ENCODE data around the gene TM4SF1. TPM values are rescaled to one million over a fixed set of nuclear protein-coding genes. Genes with fewer than 3 reads are reported as not detected.

Gene TM4SF1
- polyA plus RNA-seq, 1 of the 3 experiments (the other 2 are of a cell fraction) = 209 TPM

- CTCF ChIA-PET = interaction anchor here (2.0 kb wide), 1 partner anchor 118 kb away, joined by 5 read pairs; no protein-coding TSS in a partner anchor
Measured at GRCh38 chr3:149363053-149363452, 14.4 kb downstream of the TM4SF1 start.

More at GRCh38 chr3:149363053-149363452, 14.4 kb downstream of the TM4SF1 start:
- Histone ChIP-seq H3K9me2 (no peaks in the 10 kb centered on the region), H3F3A (replicated peaks; ENCODE audit: insufficient read depth) (peaks cover 15% of the 10 kb centered on the region), H3K27ac (ENCODE audit: low read depth in 2 of 2, low read length in 1 of 2) (no peak overlapping the region), H3K79me2 (ENCODE audit: insufficient read depth) (no peaks in the 10 kb centered on the region), H4K20me1 (ENCODE audit: insufficient read depth) (no peaks in the 10 kb centered on the region), H3K9me3 (no peaks in the 10 kb centered on the region), H3K27me3 (ENCODE audit: insufficient read depth) (no peaks in the 10 kb centered on the region), H3K4me3 (ENCODE audit: low read depth in 2 of 2, low read length in 1 of 2) (no peak overlapping the region), H3K4me1 (ENCODE audit: control insufficient read depth in 1 of 2, insufficient read depth in 2 of 2, low read depth in 1 of 2, low read length in 1 of 2) (0 out of 4 replicates have a peak, but pooled peaks cover 0 to 8% of the 10 kb centered on the region in 2 experiments), H3K36me3 (replicated peaks in 1 of 2; ENCODE audit: control insufficient read depth in 1 of 2, insufficient read depth in 2 of 2, low read length in 1 of 2) (no peaks in the 10 kb centered on the region), H3K4me2 (no peak overlapping the region), H2AFZ (ENCODE audit: low read depth) (no peak overlapping the region), H3K9ac (no peak overlapping the region)
- POLR2A ChIA-PET = no interaction called here
- WGBS (ENCODE audit: low lambda C conversion rate) = 53% methylated on average over 2 of the region's 2 CpGs
- TF ChIP-seq EZH2phosphoT487 (IDR thresholded peaks at IDR 0.05; ENCODE audit: borderline replicate concordance, low read depth) = no peak
- no peak for TF ChIP-seq TEAD4 (IDR thresholded peaks at IDR 0.05; ENCODE audit: borderline replicate concordance, insufficient read depth)
- no peak for TF ChIP-seq FOSL2 (IDR thresholded peaks at IDR 0.05; ENCODE audit: borderline replicate concordance, low read depth)
- no peak for TF ChIP-seq YY1 (IDR thresholded peaks at IDR 0.05; ENCODE audit: low read depth)
- no peak for TF ChIP-seq ZBTB33 (IDR thresholded peaks at IDR 0.05; ENCODE audit: borderline replicate concordance, low read depth)
- TF ChIP-seq POLR2AphosphoS5 (IDR thresholded peaks at IDR 0.05; ENCODE audit: low read depth, low read length) = no peak
- no peak for TF ChIP-seq REST (IDR thresholded peaks at IDR 0.05; ENCODE audit: low read depth, low read length)
- no peak for TF ChIP-seq CTCF (IDR thresholded peaks at IDR 0.05)
- no peak for TF ChIP-seq MXI1 (IDR thresholded peaks at IDR 0.05; ENCODE audit: low read depth, low read length)
- TF ChIP-seq SMC3 (IDR thresholded peaks at IDR 0.05; ENCODE audit: low read depth, low read length) = no peak
- no peak for TF ChIP-seq EP300 (IDR thresholded peaks at IDR 0.05; ENCODE audit: borderline replicate concordance in 1 of 2, low read depth in 1 of 2, low read length in 1 of 2)
- no peak for TF ChIP-seq PBX3 (IDR thresholded peaks at IDR 0.05)
- TF ChIP-seq MAX (IDR thresholded peaks at IDR 0.05; ENCODE audit: low read depth) = no peak
- TF ChIP-seq RCOR1 (IDR thresholded peaks at IDR 0.05; ENCODE audit: low read length) = no peak
- no peak for TF ChIP-seq USF1 (IDR thresholded peaks at IDR 0.05; ENCODE audit: borderline replicate concordance, low read depth)
- no peak for TF ChIP-seq IRF3 (IDR thresholded peaks at IDR 0.05; ENCODE audit: low read depth, low read length)
- TF ChIP-seq FOXM1 (IDR thresholded peaks at IDR 0.05; ENCODE audit: low read depth) = no peak
- no peak for TF ChIP-seq CHD2 (IDR thresholded peaks at IDR 0.05; ENCODE audit: low read length, partially characterized antibody)
- no peak for TF ChIP-seq ELF1 (IDR thresholded peaks at IDR 0.05)
- DNase-seq = no peak
